ENCODE measurements around the gene TPRN.

GRCh38 chr9:137178201-137178938 lies 22.2 kb downstream of the TPRN start:
- TF ChIP-seq YY1 (IDR thresholded peaks at IDR 0.05; ENCODE audit: extremely low read depth, insufficient replicate concordance, low read depth, low read length) (no peak), CTCF (IDR thresholded peaks at IDR 0.05 in 2 of 3, conservative IDR thresholded peaks at IDR 0.05 in 1 of 3; ENCODE audit: borderline replicate concordance in 1 of 3, insufficient read depth in 1 of 3, low read depth in 2 of 3, low read length in 2 of 3) (no peak), ZNF274 (IDR thresholded peaks at IDR 0.05; ENCODE audit: low read depth, low read length) (no peak), TCF7L2 (IDR thresholded peaks at IDR 0.05; ENCODE audit: borderline replicate concordance, extremely low read depth, insufficient read depth, insufficient read length) (no peak), MAX (IDR thresholded peaks at IDR 0.05) (no peak), FOSL1 (IDR thresholded peaks at IDR 0.05; ENCODE audit: low read depth) (no peak), ATF3 (IDR thresholded peaks at IDR 0.05) (no peak), REST (IDR thresholded peaks at IDR 0.05; ENCODE audit: low read depth) (no peak), EZH2phosphoT487 (IDR thresholded peaks at IDR 0.05; ENCODE audit: borderline replicate concordance) (no peak)
